ENCODE measurements around the gene PAOX.

GRCh38 chr10:133357285-133358161, 21.5 kb upstream of the PAOX start, which contains the start of gene FUOM:
- TF ChIP-seq MZF1 (tag by site-specific recombination; IDR thresholded peaks at IDR 0.05; ENCODE audit: borderline replicate concordance) = no peak
- no peak for TF ChIP-seq GFI1B (tag by site-specific recombination; IDR thresholded peaks at IDR 0.05)
- no peak for TF ChIP-seq TRIM28 (IDR thresholded peaks at IDR 0.05; ENCODE audit: borderline replicate concordance, low read length)
- no peak for TF ChIP-seq ZNF157 (tag by site-specific recombination; IDR thresholded peaks at IDR 0.05)
- no peak for TF ChIP-seq CTCF (tag by site-specific recombination; IDR thresholded peaks at IDR 0.05)
- TF ChIP-seq SCRT1 (tag by site-specific recombination; IDR thresholded peaks at IDR 0.05; ENCODE audit: borderline replicate concordance) = no peak
- TF ChIP-seq ZNF174 (tag by site-specific recombination; IDR thresholded peaks at IDR 0.05) = no peak

All from HEK293 (cell line).